RKO (cell line): Measurements from ENCODE around the gene COG6.

ENCODE experiments used
- DNase-seq: peaks from one replicate; pipeline ENCODE4 v3.0.0-alpha.2; 2016; ENCODE audit warnings: low spot score

Gene COG6

DNA sequence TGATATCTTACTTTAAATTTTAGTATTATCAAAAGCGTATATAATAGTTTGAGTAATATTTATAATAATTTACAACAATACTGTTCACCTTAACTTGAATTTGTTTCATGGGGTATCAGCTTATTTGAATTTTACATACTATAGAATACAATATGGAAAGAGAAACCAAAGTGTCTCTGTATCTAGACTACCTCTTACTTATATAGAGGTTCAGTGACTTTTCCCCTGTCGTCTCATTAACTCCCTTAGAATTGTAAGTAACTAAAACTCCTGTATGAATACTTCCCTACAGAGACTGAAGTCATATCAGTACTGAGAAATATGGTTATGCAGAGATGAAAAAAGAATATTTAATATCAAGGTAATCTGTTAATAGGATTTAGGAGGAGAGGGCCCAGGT is 26.8 kb downstream of the COG6 start:
- no peak for DNase-seq

DNA sequence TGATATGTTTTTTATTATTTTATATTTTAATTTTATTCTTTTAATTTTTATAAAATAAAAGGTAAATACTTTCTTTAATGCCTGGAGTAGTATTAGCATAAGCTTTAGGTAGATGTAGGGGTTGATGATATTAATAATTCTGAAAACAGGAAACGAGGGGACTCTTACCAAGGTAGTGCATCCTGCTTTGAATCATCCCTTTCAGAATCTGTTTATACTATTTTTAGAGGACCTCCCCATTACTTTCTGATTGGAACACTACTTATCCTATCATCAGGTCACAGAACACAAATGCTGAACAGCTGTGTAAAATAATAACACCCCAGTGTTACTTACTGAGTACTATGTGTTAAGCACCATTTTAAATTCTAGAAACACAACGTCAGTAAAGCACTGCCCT is 27.3 kb downstream of the COG6 start:
- DNase-seq: no peak

DNA sequence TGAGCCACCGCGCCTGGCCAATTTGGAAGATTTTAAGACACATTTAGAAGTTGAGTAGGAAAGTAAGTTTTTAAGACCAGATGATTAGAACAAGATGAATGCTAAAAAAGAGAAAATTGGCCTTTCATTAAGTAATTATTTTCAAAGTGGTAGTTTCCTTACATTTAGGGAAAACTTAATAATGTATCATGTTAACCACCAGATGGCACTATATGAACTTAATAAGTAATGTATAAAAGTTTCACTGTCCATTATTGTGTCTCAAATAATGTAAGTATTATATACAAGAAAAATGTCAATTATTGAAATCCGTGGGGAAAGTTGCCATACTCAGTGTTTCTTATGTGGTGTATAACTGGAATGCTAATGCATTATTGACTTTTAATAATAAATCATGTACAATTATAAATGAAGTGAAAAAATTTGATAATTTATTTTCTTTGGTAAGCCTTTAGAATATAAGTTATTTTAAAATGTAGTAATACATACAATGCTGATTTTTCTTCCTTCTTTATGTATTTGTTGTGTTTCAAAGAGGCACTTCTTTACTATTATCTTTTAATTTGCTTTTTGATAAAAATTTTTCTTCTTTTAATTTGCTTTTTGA is 29.2 kb downstream of the COG6 start:
- DNase-seq: peak; percentile 83

DNA sequence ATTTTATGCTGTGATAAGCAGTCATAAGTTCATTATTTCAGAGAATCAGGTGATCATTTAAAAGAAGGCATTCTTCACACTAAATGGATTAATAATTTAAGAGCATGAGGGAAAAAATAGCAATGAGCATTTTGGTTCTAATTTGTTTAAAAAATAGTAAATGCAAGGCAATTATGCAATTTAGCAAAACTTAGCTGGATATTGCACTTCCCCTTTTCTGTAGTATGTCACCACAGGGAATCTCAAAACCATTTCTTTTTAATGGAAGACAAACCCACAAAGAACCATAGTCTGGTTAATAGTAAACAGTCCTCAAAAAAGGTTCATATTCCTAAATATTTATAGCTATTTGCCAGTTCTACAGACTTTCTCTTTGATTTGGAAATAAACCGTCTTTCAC is 30.2 kb downstream of the COG6 start:
- no peak for DNase-seq

DNA sequence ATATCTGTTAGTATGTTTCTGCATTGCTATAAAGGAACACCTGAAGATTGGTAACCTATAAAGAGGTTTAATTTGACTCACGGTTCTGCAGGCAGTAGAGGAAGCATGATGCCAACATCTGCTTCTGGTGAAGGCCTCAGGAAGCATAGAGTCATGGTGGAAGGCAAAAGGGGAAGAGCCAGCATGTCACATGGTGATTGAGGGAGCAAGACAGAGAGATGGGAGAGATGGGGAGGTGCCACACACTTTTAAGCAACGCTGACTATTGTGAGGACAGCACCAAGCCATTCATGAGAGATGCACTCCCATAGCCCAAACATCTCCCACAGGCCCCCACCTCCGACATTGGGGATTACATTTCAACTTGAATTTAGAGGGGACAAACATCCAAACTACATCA is 32.8 kb downstream of the COG6 start:
- no peak for DNase-seq

DNA sequence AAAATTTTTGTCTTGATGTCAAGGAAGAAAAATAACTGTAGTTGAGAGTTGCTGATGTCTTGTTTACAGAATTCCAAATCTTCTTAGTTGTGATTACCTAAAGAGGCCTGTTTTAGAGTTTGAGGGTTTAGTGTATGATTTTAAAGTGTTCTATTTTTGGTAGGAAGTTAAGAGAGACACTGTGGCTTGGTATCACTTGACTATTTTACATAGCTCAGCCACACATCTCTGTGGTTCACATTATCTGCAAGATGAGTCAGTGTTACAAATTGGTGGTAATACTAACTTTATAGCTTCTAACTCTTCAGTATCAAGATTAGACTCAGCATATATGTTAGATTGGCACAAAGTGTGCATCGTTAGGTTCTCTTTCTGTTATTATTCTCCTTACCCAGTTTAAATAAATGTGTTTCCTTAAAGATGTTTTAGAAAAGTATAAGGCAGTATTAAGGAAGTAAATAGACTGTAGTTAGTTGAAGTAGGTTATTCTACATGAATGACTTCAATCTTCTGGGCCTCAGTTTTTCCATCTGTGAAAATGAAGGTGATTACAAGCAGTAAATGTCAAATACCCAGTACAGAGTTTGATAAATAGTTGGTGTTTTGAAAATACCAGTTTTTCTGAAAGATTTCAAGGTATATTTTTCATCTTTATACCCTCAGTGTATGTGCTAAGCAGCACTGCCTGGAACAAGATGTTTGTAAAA is 33.4 kb downstream of the COG6 start:
- DNase-seq: no peak

DNA sequence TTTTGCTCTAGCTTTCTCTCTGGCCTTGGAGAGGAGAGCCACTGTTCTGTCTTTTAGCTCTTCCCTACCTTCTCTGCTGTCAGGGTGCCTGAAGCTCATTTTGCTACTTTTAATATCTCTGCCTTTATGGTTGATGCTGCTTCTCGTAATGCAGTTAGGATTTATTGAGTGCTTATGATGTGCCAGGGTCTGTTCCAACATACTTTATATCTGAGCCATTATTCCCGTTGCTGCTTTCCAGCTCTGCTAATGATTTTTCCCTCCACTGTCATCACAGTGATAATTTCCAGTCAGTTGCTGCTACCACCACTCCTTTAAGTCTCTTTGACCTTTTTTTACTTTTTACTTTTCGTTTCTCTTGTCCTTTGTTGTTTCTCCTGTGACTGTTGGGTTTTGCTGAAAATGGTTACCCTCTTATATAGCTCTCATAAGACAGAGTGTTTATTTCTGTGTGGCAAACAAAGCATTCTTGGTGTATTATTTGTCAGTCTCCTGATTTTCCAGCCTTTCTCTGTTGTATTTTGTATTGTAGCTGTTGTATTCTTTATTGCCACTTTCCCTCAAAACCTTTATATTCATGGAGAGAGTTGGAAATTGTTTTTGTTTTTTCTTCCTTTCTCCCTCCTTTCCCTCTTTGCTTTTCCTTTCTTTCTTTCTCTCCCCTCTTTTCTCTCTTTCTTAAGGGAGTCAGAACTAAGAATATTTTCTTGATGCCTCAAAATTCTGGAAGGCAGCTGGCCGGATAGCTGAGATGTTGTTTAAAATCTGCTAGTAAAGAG is 37.4 kb downstream of the COG6 start:
- DNase-seq: no peak

DNA sequence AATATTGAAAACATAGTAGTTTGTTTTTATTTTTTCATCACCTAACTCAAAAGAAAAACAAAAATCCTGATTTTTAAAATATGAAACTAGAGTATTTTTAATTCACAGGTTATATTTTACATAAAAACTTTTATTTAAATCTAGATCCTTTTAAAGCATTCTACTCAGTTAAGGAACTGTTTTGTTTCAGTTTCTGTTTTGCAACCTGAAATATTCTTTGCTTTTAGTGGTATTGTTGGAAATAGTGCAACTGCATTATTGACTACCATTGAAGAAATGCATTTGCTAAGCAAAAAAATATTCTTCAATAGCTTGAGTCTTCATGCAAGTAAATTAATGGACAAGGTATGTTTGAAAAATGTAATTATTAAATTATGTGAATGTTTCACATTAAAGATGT is 43.8 kb downstream of the COG6 start:
- DNase-seq: no peak

DNA sequence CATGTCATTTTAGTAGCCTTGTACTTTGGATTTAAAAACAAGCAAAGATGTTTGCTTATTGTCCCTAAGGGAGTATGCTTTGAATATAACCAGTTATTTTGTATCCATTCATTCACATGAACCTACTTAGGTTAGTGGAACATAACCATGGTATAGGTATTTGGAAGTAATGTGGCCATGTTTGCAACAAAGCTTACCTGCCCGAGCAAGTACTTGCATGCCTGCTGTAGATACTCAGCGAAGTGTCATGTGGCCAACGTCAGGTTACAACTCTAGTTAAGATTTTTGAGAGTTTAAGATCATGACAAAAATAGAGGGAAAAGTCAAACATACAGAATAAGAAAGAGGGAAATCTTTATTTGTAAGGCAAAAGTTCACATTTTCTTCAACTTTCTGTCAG is 57.2 kb downstream of the COG6 start:
- DNase-seq: no peak

DNA sequence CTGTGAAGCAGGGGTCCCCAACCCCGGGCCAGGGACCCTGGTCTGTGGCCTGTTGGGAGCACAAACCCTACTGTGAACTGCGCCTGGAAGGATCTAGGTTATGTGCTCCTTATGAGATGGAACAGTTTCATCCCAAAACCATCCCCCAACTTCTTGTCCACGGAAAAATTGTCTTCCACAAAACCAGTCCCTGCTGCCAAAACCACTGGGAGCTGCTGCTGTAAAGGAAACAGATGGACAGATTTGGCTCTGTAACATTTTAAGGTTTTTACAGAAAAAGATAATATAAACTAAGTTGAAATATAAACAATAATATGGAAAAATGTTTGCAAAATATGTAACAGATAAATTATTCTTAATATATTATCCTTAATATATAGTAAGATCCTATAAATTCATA is 73.7 kb downstream of the COG6 start:
- DNase-seq: no peak

DNA sequence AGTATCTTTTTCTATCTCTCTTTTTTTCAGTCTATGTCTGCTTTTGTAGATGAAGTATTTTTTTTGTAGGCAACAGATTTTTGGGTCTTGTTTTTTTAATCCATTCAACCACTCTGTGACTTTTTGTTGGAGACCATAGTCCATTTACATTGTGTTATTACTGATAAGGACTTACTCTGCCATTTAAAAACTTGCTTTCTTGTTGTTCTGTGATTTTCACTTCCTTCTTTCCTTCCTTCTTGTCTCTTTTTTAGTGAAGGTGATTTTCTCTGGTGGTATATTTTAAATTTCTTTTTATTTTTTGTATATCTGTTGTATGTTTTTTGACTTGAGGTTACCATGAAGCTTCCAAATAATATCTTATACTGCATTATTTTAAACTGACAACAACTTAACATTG is 79.5 kb downstream of the COG6 start:
- no peak for DNase-seq

DNA sequence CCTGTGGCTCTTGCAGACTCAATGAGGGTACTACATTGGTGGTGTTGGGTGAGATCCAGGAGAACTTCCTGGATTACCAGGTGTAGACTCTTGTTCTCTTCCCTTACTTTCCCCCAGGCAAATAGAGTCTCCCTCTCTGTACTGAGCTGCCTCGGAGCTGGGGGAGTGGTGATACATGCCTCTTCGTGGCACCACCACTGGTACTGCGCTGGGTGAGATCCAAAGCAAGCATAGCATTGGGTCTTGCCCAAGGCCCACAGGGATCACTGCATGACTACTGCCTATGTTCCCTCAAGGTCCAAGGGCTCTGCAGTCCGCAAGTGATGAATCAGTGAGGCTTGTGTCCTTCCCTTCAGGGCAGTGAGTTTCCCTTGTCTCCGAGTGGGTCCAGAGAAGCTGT is 81.6 kb downstream of the COG6 start:
- no peak for DNase-seq

DNA sequence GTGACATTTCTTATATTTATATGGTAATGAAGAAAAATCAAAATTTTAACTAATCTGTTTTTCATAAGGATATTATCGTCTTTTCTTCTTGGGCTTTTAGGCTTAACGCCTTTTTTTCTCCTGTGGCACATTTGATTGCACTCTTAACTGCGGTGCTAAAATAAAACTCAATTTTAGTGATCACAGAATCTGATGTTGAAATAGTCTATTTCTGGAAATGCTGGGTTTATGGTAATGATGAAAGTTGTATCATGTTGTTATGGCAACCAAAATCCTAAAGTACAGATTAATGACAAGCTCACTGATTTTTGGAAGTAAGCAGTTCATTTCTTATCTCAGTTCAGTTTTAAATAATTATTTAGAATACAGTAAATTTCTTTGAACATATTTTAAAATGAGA is 85.3 kb downstream of the COG6 start:
- no peak for DNase-seq

DNA sequence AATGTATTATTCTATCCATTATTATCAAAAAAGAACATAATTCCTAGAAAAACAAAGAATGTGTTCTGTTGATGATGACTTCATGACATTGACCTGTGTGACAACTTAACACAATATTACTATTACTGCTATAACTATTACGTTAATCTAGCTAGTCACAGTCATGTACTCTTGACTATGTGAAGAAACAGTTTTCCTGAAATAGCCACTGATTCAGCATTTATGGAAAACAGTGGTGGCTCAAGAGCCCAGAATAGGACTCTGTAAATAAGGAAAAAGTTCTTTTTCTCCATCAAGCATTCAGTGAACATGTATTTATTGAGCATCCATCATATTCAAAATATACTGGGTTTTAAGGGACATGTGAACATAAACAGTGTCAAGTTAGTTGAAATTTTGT is 93.5 kb downstream of the COG6 start:
- DNase-seq: no peak

DNA sequence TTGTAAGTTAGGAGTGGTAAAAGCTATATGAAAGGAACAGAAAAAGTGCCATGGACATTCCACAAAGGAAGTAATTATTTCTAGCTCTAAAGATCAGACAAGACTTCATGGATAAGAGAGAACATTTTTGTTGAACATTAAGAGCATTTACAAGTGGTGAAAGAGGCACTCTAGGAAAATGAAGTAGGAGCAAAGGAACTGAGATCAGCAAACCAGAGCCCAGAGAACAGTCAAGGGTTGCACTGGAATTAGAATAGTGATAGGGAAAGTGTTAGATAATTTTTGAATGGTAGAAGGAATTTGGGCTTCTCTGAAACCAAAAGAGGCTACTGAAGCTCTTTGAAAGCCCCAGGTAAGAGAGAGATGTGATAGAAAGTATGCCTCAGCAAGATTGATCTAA is 94.1 kb downstream of the COG6 start:
- no peak for DNase-seq

DNA sequence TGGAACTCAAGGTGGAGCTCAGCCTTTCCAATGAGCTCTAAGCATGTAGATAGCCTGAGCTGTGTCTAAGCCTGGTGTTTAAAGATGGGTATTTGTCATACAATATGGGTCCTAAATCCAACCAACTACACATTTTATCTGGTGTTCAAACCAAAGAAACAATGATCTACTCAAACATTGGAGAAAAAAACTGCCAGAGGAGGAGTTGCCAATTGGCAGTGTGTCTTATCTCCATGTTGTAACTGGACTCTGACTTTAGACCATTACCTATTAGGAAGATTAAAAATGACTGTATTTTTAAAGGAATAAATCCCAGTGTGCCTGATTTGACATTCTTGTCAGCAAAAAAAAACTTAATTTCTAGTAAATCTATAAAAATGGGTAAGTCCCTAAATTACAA is 96.3 kb downstream of the COG6 start:
- DNase-seq: no peak

DNA sequence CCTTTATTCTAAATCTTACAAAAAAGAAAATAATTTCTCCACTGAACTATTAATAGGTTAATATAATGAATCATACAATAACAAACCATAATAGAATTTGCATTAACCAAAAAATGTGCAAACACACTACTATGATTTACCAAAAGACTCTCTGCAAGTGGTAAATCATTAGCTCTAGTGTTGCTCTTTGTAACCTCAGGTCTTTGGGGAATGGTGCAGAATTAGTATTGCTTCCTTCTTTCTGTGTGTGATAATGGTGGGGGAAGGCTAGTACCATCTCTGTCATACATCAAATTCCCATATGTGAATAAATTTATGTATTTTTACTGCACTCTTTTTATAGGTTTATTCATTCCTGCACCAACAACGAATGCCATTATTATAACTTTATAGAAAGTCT is 105.1 kb downstream of the COG6 start:
- DNase-seq: no peak

DNA sequence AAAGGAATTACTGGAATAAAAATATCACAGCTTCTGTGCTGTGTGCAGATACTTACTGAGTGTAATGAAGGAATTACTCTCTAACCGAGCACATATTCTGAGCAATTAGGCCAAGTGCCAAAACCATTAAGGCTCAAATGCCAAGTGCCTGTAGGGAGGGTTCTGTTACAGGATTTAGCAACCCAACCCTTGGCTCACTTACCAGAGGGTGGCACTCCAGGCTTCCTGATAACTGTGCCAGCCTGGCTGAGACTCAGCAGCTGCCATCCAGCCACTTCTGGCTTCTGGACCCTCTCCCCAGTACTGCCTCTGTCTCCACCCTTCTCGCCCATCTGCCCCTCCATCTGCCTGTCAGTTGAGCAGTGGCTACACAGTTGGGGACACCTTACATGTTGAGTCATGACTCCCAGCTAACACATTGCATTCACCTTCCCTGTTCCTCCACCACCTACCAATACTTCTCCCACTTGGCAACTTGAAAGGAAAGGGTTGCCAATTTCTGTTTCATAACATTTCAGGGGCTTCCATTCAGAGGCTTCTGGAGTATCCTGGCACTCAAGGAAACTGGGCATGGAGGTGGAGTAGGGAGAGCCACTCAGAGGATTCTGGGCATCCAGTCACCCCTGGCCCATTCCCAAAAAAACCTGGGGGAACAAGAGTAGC is 110.5 kb downstream of the COG6 start:
- no peak for DNase-seq

DNA sequence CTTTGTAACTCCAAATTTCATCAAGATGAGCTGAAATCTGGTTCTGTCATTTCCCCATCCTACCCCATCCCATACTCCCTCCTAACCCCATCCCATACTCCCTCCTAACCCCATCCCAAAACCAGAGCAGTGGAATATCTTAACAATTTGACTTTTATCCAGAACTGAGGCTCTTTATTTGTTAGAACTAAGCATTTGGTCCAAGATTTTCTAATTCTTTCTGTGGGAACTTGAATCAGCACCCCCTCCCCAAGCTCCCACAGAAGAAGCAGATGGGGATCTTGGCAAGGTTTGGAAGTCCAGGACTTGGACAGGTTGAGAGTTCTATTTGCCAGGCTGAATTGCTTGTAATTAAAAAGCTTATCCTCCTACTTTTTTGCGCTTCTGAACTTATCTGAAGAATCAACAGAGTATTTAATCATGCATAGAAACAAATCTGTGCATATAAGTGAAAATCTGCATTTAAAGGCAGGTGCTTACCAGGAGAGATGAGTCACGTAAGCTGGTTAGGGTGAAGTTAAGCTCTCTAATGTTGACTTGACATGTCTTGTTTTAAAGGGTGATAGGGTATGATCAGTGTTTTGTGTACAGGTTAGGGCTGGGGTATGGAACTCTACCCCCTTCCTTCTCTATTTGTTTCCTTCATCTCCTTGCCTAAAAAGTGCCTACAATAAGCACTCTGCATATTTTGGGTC is 111.1 kb downstream of the COG6 start:
- no peak for DNase-seq

DNA sequence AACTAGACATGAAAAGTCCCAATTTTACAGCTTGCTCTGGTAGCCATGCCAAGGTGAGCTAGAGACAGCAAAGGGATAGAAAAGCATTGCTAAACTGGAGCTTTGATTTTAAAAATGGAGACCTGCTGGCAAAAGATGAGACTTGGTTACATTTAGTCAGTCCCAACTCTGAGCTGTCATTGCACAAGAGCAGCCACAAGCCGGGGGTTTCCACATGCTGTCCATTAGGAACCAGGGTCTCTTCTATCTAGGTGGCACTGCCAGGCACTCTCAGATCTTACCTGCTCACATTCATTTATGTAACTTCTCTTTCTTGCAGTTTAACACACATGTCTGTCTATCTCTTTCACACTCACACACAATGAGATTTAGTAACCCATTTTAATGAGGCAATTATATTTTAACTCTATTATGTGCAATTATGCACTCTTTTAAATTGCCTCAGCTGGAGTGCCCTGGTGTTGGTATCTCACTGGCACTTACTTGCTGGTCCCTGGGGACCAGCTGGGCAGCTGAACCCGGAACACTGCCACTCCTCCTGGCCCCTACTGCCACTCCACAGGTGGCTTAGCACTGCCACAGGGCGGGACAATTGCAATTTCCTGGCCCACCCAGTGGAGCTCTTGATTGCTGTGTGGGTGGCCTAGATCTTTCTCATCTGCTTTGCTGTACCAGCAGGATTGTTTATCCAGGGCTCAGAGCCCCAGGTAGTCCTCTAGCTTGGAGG is 112.5 kb downstream of the COG6 start:
- no peak for DNase-seq

DNA sequence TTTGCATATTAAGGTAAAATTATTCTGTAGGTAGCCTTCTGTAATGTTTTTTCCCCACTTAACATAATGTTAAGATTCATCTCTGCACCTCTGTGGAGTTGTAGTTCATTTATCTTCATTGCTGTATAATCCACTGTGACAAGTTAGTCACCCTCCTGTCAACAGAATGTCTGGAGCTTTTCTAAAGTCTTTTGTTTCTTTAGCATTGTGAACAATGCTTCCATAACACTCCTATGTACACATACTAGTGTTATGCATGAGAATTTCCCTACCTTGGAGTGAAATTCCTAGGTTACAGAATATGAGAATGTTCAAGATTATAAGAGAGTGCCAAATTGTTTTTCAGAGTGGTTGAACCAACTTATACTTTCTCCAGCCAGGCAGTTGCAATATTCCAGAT is 113.5 kb downstream of the COG6 start:
- DNase-seq: no peak
